OCI-LY7 (cell line): ENCODE measurements around the gene RAD51B. TPM values are rescaled to one million over a fixed set of nuclear protein-coding genes. Genes with fewer than 3 reads are reported as not detected.

Source experiments
- BruUV-seq: library from RNA; stranded (reverse); fragments of 400-500 nt; replicated peaks from 2 replicates; lab custom pipeline; 2021; lab: Mats Ljungman, UMichigan
- CTCF ChIA-PET: fragments of 300-600 bp; sonication (Branson Sonifier 250); formaldehyde crosslinking; loops from one replicate; lab custom pipeline; 2022; ENCODE audit warnings: antibody characterized with exemption; ENCODE audit not compliant: unreplicated experiment; lab: Charles Lee
- POLR2A ChIA-PET: fragments of 300-600 bp; sonication (Branson Sonifier 250); formaldehyde crosslinking; loops from one replicate; lab custom pipeline; 2022; ENCODE audit warnings: antibody characterized with exemption; lab: Charles Lee
- DNase-seq: peaks from one replicate; pipeline ENCODE4 v3.0.0-alpha.2; 2015; ENCODE audit warnings: low spot score
- H2AFZ ChIP-seq: fragments of 200-600 bp; sonication (generic), shearing (Covaris generic); 2 replicates; pipeline ENCODE4 v1.6.1; 2014; ENCODE audit warnings: mild to moderate bottlenecking, antibody characterized with exemption, low read length, moderate library complexity
- H3K27ac ChIP-seq: fragments of 200-600 bp; sonication (generic); 2 replicates; pipeline ENCODE4 v1.5.1; 2014; ENCODE audit warnings: mixed run types, low read depth, mild to moderate bottlenecking, moderate library complexity, low read length, inconsistent platforms; ENCODE audit not compliant: poor library complexity, severe bottlenecking
- H3K36me3 ChIP-seq: fragments of 200-600 bp; sonication (generic); 2 replicates; pipeline ENCODE4 v1.6.1; 2014; ENCODE audit warnings: mild to moderate bottlenecking, antibody characterized with exemption, low read length, moderate library complexity, mixed read lengths; ENCODE audit not compliant: insufficient read depth
- H3K4me1 ChIP-seq: fragments of 200-600 bp; sonication (generic); 2 replicates; pipeline ENCODE4 v1.5.1; 2014; ENCODE audit warnings: mild to moderate bottlenecking, low read length; ENCODE audit not compliant: insufficient read depth, poor library complexity, severe bottlenecking
- H3K4me2 ChIP-seq: fragments of 200-600 bp; sonication (generic); 2 replicates; pipeline ENCODE4 v1.6.1; 2014; ENCODE audit warnings: mild to moderate bottlenecking, low read length
- H3K4me3 ChIP-seq: fragments of 200-600 bp; sonication (generic); 2 replicates; pipeline ENCODE4 v1.5.1; 2014; ENCODE audit warnings: mild to moderate bottlenecking, low read depth, low read length; ENCODE audit not compliant: poor library complexity, severe bottlenecking
- H3K79me2 ChIP-seq: fragments of 200-600 bp; sonication (generic); 2 replicates; pipeline ENCODE4 v1.6.1; 2016; ENCODE audit warnings: low read depth, mild to moderate bottlenecking, low read length, moderate library complexity, mixed read lengths; ENCODE audit not compliant: insufficient read depth
- H3K9me2 ChIP-seq: fragments of 200-600 bp; sonication (generic); 2 replicates; pipeline ENCODE4 v1.6.1; 2016; ENCODE audit warnings: mild to moderate bottlenecking, low read length, mixed read lengths; ENCODE audit not compliant: insufficient read depth
- H3K9me3 ChIP-seq: fragments of 200-600 bp; sonication (generic); 2 replicates; pipeline ENCODE4 v1.6.1; 2014; ENCODE audit warnings: mild to moderate bottlenecking, mixed run types, low read length, mixed read lengths
- H4K20me1 ChIP-seq: fragments of 200-600 bp; sonication (generic); 2 replicates; pipeline ENCODE4 v1.6.1; 2014; ENCODE audit warnings: mild to moderate bottlenecking, antibody characterized with exemption, low read length, moderate library complexity, mixed read lengths; ENCODE audit not compliant: insufficient read depth
- CTCF ChIP-seq: fragments of 200-600 bp; sonication (generic); conservative IDR thresholded peaks from 2 replicates; pipeline ENCODE4 v1.5.1; 2014; ENCODE audit warnings: mild to moderate bottlenecking, antibody characterized with exemption, low read length, moderate library complexity, mixed read lengths
- EZH2phosphoT487 ChIP-seq: fragments of 200-600 bp; sonication (generic); IDR thresholded peaks from 2 replicates; pipeline ENCODE4 v1.6.1; 2018; ENCODE audit warnings: low read depth, borderline replicate concordance, mild to moderate bottlenecking, mixed run types, antibody characterized with exemption, low read length, moderate library complexity, mixed read lengths
- intact Hi-C: fragments of 100-400 bp; cut with micrococcal nuclease; formaldehyde crosslinking; loops from one replicate; pipeline ENCODE4 v1.10.0; 2022; ENCODE audit not compliant: unreplicated experiment
- total RNA-seq, 2 experiments: library from RNA; depleted of rRNA in 1 of 2; stranded (reverse); fragments of >200 nt in 1 of 2; shearing (Covaris generic) in 1 of 2; gene quantifications; 2 replicates each; pipeline ENCODE4 v1.2.3, GENCODE V29; 2014 to 2022

Gene RAD51B
- total RNA-seq, 2 experiments from 2014 or later, result 41.4 to 89.9 TPM

GRCh38 chr14:68369281-68370056, 549.9 kb downstream of the RAD51B start:
- CTCF ChIA-PET, result no interaction called here
- intact Hi-C loops, result loop anchor here (2.0 to 5.0 kb wide), 5 partner anchors 87 to 552 kb away; partner anchors contain the start of genes RAD51B and ZFYVE26
- H2AFZ ChIP-seq, result peak overlapping the region; percentile 81; the same call in 1 of the 2 replicates
- no peak for DNase-seq
- peak overlapping the region; percentile 34 for H3K27ac ChIP-seq
- BruUV-seq, result no TSS peak
- POLR2A ChIA-PET, result interaction anchor here (0.6 to 1.0 kb wide), 3 partner anchors 15 to 101 kb away, joined by 3 read pairs; no protein-coding TSS in a partner anchor
- peaks cover 98% of the 10 kb centered on the region for H3K4me1 ChIP-seq
- no peaks in the 10 kb centered on the region for H3K9me2 ChIP-seq
- TF ChIP-seq CTCF, result no peak
- no peak for TF ChIP-seq EZH2phosphoT487
- peaks cover 5% of the 10 kb centered on the region; the same call in 1 of the 2 replicates for H3K9me3 ChIP-seq
- H3K36me3 ChIP-seq, result no peaks in the 10 kb centered on the region
- H3K4me2 ChIP-seq, result peak overlapping the region; percentile 52
- peak overlapping the region; percentile 13 for H3K4me3 ChIP-seq
- no peaks in the 10 kb centered on the region for H3K79me2 ChIP-seq
- no peaks in the 10 kb centered on the region for H4K20me1 ChIP-seq

GRCh38 chr14:68370057-68370360, 550.4 kb downstream of the RAD51B start:
- H3K4me2 ChIP-seq, result peak overlapping the region; percentile 52
- H3K4me1 ChIP-seq, result peaks cover 98% of the 10 kb centered on the region
- intact Hi-C loops, result loop anchor here (2.0 to 5.0 kb wide), 3 partner anchors 103 to 553 kb away; partner anchors contain the start of genes RAD51B and ZFYVE26

More at GRCh38 chr14:68370057-68370360, 550.4 kb downstream of the RAD51B start:
- Histone ChIP-seq H3K36me3 (no peaks in the 10 kb centered on the region), H3K9me2 (no peaks in the 10 kb centered on the region), H3K79me2 (no peaks in the 10 kb centered on the region), H3K9me3 (peaks cover 5% of the 10 kb centered on the region; the same call in 1 of the 2 replicates), H2AFZ (peak overlapping the region; percentile 81; the same call in 1 of the 2 replicates), H3K27ac (peak overlapping the region; percentile 34), H3K4me3 (no peak overlapping the region), H4K20me1 (no peaks in the 10 kb centered on the region)
- ChIA-PET POLR2A (interaction anchor here (0.8 to 1.0 kb wide), 2 partner anchors 16 to 102 kb away, joined by 3 read pairs; no protein-coding TSS in a partner anchor), CTCF (no interaction called here)
- TF ChIP-seq EZH2phosphoT487 (no peak), CTCF (no peak)
- BruUV-seq, result no TSS peak
- no peak for DNase-seq
